GM06990 (cell line): ENCODE data around the gene DLX4.

Source experiments
- DNase-seq: peaks from one replicate; pipeline ENCODE4 v3.0.0-alpha.2; 2011; ENCODE audit not compliant: insufficient read length; ENCODE audit errors: extremely low read depth
- H3K27me3 ChIP-seq: replicated peaks from 2 replicates; pipeline ENCODE4 v1.6.0; 2011; ENCODE audit warnings: low read length; ENCODE audit not compliant: control insufficient read depth, insufficient read depth
- H3K36me3 ChIP-seq: 2 replicates; pipeline ENCODE4 v1.5.1; 2011; ENCODE audit warnings: low read length; ENCODE audit not compliant: control insufficient read depth, insufficient read depth
- H3K4me3 ChIP-seq: replicated peaks from 2 replicates; pipeline ENCODE4 v1.5.1; 2011; ENCODE audit warnings: low read depth, mild to moderate bottlenecking, control low read depth, low read length
- TF ChIP-seq, protein P1 (sequence below): IDR thresholded peaks from 2 replicates; pipeline ENCODE4 v1.5.1; 2011; ENCODE audit warnings: low read length, control low read depth, mild to moderate bottlenecking, inconsistent platforms; ENCODE audit not compliant: insufficient read depth, poor library complexity, severe bottlenecking

DLX4 gene

DNA sequence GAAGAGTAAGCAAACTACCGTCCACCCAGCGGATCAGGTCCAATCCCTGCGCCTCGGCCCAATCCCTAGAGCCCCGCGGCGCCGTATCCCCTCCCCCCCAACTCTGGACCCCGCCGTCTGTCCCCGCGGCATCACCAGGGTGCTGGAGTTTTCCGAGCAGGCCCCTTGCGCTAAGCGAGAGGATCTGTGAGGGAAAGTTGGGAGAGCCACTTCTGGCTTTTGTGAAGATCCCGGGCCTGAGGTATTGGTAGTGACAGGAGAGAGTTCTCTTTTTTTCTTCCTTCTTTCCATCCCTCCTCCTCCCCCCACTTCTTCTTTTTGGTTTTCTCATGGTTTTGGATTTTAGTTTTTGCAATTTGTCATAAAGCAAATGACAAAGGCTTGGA lies 3.5 kb upstream of the DLX4 start:
- DNase-seq: no peak

DNA sequence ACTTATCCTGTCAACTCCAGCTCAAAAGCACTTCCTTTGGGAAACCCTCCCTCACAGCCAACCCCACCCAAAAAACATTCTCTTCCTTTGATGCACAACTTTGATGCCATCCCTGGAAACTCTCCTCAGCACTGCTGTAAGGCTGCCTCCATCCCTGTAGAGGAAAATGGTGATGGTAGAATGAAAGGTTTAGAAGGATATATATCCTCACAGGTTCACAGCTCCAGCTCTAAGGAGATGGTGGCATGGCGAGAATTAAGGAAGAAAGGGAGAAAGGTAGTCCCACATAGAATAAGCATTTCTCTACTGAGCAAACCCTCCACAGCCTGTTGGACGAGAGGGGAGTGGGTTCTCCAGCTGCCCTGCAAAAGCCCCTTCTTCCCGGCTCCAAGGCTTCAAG lies 2.2 kb upstream of the DLX4 start:
- Histone ChIP-seq H3K27me3 (peaks cover 7% of the 10 kb centered on the region), H3K4me3 (no peak overlapping the region), H3K36me3 (no peaks in the 10 kb centered on the region)
- DNase-seq: no peak
- TF ChIP-seq, protein P1, sequence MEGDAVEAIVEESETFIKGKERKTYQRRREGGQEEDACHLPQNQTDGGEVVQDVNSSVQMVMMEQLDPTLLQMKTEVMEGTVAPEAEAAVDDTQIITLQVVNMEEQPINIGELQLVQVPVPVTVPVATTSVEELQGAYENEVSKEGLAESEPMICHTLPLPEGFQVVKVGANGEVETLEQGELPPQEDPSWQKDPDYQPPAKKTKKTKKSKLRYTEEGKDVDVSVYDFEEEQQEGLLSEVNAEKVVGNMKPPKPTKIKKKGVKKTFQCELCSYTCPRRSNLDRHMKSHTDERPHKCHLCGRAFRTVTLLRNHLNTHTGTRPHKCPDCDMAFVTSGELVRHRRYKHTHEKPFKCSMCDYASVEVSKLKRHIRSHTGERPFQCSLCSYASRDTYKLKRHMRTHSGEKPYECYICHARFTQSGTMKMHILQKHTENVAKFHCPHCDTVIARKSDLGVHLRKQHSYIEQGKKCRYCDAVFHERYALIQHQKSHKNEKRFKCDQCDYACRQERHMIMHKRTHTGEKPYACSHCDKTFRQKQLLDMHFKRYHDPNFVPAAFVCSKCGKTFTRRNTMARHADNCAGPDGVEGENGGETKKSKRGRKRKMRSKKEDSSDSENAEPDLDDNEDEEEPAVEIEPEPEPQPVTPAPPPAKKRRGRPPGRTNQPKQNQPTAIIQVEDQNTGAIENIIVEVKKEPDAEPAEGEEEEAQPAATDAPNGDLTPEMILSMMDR: no peak

More for the DNA sequence above, 3.5 kb upstream of the DLX4 start:
- peaks cover 7% of the 10 kb centered on the region for H3K27me3 ChIP-seq
- TF ChIP-seq, protein P1: no peak
- H3K4me3 ChIP-seq: no peak overlapping the region
- no peaks in the 10 kb centered on the region for H3K36me3 ChIP-seq

- peaks cover 7% of the 10 kb centered on the region for H3K27me3 ChIP-seq
- no peaks in the 10 kb centered on the region for H3K36me3 ChIP-seq
- TF ChIP-seq, protein P1: no peak
- no peak overlapping the region for H3K4me3 ChIP-seq
- no peak for DNase-seq
Measured at GRCh38 chr17:49967205-49967604, 1.8 kb upstream of the DLX4 start.

DNA sequence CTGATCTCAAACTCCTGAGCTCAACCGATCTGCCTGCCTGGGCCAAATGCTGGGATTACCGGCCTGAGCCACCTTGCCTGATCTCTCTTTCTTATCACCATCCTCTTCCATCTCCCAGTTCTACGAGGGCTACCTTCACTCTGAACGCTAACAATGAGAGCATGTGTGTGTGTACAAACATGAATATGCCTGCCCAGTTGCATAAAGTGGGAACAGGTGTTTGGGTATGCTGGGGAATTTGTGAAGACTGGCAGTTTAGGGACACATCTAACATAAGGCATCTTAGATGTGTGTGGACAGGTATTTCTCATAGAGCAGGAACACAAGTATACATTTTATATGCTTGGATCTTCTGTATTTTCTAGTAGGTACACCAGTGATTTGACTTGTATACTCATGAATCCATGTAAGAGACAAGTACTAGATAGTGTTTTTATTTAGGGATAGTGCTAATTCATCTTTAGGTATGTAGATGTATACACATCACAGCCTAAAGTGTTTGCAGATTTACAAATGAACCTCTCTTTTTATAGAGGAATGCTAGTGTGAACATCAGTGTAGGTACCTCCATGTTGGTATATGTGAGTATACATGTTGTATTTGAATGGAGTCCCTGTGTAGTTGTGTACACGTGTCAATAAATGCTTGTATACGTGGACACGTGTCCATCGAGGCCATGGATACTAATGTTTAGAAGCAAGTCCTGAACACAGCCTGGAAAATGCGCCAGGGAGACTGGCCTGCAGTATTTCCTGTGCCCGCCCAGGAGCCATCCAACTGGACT lies 1.2 kb upstream of the DLX4 start:
- peak overlapping the region; percentile 69; the same call in 1 of the 2 replicates for H3K4me3 ChIP-seq
- DNase-seq: no peak
- no peaks in the 10 kb centered on the region for H3K36me3 ChIP-seq
- TF ChIP-seq, protein P1: no peak
- H3K27me3 ChIP-seq: peaks cover 6% of the 10 kb centered on the region

- TF ChIP-seq, protein P1: no peak
- Histone ChIP-seq H3K4me3 (peak overlapping the region; percentile 69), H3K27me3 (peaks cover 6% of the 10 kb centered on the region), H3K36me3 (no peaks in the 10 kb centered on the region)
- DNase-seq: peak; percentile 71
Measured at GRCh38 chr17:49968405-49969133, 421 bp upstream of the DLX4 start.
